Measurements from ENCODE around the gene KCTD1.

DNA sequence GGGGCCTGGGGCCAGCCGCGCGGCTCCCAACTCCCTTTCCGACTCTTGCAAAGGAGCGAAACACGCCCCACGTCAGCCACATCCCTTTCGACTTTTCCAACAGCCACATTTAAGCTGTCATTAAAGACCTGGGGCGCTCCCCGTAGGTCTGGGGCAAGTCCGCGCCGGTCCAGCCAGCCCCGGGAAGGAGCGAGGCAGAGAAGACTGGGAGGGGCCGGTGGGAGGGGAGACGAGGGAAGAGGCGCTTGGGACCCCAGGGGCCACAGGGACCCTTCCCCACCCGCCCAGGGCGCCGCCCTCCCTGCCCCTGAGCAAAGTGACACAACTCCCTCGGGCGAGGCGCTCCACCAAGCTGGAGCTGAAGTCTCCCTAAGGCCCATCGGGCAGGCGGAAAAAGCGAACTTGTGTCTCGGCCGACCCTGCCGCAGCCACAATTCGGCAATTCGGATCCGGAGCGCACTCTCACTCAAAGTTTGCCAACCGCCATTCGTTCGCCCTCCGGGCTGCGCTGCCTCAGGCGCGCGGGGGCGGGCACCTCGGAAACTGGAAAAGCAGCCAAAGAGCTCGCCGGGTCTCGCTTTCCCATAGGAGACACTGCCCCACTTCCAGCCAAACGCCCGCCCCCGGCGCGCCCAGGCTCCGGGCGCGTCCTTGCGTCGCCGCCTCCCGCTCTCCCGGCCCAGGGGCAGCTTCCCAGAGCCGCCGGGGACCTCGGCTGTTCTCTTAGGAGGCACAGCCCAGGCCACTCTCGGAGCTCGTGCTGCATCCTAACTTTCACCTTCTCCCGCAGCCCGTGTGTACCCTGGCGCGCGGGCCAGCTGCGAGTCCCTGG is 1.1 kb upstream of the KCTD1 start:
- no peak for TF ChIP-seq SUZ12 (IDR thresholded peaks at IDR 0.05; ENCODE audit: extremely low read depth, insufficient read depth, insufficient read length)
- TF ChIP-seq YY1 (IDR thresholded peaks at IDR 0.05; ENCODE audit: insufficient read depth, insufficient read length): no peak
- no peak for TF ChIP-seq ZNF274 (IDR thresholded peaks at IDR 0.05; ENCODE audit: low read depth, low read length)
